Measurements from ENCODE around the gene NRSN2.
"Not testable (repeated sequence)": the region's sequence is repeated elsewhere in the genome, so short reads cannot be mapped to it uniquely, and the experiment has no call there.

The NRSN2 gene

DNA sequence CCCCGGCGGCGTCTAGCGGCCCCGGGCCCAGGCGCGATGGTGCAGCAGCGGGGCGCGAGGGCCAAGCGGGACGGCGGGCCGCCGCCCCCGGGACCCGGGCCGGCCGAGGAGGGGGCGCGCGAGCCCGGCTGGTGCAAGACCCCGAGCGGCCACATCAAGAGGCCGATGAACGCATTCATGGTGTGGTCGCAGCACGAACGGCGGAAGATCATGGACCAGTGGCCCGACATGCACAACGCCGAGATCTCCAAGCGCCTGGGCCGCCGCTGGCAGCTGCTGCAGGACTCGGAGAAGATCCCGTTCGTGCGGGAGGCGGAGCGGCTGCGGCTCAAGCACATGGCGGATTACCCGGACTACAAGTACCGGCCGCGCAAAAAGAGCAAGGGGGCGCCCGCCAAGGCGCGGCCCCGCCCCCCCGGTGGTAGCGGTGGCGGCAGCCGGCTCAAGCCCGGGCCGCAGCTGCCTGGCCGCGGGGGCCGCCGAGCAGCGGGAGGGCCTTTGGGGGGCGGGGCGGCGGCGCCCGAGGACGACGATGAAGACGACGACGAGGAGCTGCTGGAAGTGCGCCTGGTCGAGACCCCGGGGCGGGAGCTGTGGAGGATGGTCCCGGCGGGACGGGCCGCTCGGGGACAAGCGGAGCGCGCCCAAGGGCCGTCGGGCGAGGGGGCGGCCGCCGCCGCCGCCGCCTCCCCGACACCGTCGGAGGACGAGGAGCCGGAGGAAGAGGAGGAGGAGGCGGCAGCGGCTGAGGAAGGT, 20.8 kb upstream of the NRSN2 start:
- peak; percentile 85 for DNase-seq

DNA sequence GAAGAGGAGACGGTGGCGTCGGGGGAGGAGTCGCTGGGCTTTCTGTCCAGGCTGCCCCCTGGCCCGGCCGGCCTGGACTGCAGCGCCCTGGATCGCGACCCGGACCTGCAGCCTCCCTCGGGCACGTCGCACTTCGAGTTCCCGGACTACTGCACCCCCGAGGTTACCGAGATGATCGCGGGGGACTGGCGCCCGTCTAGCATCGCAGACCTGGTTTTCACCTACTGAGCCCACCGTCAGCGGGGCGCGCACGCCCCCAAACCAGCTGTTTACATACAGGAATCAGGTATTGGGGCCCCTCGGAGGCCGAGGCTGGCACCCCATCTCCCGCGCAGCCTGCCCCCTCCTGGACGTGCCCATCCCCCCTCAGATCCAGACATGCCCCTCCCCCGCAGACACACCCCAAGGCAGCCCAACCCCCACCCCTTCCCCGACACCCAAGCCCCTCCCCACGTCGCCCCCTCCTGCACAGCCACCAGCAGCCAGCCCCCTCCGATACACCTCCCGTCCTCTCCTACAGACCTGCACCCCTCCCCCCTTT, 20.2 kb upstream of the NRSN2 start:
- DNase-seq: no peak

DNA sequence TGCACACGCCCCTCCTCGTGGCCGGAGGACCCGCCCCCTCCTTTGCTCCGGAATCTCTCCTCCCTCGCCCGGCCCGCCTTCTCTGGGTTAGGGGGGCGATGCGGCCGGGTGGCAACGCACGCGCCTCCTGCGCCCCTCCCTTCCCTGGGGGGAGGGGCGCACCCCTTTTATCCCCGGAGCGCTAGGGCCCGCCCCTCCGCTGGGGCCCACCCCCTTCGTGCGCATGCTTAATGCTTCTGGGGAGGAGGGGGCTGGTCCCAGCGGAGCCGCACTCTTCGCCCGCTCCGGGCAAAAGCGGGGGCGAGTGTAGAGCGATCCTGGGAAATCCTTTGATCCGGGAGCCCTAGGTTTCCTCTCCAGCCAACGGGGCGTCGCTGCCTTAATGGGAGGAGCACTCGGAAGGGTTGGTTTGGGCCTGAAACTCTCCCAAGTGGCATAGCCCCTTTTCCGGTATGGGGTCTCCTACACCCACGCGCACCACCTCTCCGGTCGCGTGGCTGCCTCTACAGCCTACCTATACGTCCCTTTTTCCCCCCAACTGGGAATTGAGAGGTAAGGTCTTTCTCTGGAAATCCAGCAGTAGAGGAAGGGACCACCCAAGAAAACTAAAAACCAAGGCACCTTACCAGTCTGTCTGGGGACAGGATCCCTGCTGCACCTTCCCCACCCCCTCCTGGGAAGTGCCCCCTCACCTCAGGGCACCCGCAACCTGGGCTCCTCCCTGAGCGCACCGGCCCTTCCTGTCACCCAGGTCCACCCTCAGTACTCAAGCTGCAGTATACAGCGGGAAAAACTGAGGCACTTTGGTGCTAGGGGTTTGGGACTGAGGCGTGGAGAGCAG, 19.5 kb upstream of the NRSN2 start:
- DNase-seq: peak; percentile 94

DNA sequence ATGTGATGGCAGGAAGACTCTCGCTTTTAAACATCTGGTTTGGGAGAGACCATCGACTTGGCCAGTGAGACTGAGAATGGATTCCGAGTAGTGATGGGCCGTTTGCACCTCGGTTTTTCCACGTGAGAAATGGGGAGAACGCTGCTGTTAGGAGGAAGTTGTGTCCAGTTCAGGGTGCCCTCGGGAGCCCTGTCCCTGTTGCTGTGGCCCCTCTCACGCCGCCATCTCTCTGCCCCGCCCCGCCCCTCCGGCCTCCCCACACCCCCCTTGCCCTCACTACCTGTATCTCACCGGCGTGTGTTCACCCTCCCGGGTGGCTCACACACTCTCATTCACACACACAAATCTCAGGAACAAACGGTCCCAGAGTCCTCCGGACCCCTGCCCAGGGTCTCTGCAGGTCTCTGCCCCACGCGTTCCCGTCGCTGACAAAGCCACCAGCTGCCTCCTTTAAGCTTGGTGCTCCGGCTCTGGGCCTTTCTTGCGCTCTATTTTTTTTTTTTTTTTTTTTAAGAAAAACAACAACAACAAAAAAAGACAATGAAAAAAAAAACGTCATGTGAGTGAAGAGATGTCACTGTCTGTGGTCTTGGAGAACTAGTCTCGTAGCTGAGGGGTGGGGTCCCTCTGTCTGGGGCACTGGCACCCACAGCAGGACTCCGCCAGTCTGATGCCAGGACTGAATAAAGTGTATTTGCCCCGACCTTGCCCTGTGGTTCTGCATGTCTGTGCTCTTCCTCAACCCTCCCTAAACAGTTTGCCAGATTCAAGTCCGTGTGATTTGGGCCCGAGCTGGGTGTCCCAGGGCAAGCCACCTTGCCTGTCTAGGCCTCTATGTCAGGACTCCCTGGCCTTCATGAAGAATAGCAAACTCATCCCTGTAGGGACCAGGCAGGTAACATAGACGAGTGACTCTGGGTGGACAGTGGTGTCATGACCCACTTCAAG, 18.6 kb upstream of the NRSN2 start:
- peak; percentile 44 for DNase-seq

DNA sequence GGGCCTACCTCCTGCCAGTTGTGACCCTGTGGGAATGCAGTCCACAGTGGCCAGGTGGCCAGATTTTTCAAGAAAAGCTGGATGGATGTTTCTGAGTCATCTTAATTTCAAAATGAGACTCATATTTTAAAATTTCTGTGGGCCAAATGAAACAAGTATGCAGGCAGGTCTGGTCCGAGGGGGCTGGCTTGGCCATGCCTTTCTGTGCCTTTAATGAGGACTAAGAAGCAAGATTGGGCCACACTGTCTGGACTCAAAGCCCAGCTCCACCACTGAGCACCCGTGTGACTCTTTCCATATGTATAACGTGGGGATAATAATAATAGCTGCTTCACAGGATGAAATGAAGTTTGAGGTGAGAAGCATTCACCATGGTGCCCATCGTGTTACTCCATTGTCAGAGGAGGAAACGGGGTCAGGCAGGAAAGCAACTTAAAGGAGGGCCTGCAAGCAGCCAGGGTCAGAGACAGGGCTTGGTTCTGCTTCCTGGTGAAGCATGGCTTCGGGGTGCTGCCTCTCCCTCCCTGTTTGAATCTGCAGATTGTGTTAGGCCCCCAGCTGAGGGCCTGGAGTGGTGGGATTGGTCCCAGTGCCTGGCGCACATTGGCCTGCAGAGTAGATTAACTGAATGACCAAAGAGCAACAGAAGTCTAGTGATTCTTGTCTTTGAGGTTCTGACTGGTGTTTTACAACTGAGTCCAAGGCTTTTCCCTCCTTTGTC, 17.8 kb upstream of the NRSN2 start:
- no peak for DNase-seq

DNA sequence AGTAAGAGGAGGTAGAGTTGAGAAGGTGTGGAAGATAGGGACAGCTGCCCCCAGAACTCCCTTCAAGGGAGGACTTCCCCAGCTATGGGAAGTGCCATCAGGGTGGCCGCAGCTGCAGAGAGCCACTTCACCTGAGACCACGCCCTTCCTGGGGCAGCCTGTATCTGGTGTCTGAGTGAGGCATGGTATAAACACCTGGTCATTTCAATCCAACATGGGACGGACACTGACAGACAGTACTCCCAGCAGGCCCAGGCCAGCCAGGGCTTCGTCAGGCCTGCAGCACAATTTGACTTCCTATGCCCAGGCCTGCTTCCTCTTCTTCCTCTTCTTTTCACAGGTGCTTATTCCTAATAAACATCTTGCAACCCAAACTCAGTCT, 17.1 kb upstream of the NRSN2 start:
- no peak for DNase-seq

DNA sequence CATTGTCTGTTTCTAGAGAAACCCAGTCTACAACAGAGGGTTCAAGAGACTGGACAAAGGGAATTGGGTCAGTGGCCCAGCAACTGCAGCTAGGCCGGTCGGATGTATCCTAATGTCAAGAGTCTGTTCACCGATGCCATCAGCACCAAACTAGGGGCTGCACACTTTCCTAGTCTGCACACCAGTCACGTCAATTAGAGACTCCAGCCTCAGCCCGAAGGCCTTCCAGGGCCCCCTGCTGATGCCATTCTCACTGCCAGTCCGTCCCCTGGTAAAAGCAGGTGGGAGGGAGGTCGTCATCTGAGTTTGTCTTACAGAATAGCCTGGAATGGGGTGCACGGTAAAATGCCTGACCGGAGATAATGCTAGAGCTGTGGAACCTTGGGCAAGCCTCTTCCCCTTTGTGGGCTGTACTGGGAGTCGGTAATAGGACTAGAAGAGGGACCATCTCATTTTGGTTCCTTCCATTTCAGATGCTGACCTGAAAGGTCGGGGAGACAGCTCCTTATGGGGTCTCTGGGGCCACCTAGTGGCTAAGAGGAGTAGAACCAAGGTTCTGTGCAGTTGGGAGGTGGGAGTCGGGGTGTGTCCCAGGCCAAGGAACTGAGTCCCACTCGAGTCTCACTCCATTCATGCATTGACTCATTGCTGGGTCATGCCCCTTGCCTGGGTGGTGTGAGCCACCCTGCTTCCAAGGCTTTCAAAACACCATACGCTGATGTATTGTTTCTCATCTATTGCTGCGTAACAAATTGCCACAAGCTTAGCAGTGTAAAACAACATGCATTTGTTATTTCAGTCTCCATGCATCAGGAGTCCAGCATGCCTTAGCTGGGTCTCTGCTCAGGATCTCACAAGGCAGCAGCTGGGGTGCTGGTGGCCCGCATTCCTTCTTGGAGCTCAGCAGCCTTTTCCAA, 16.4 kb upstream of the NRSN2 start:
- peak; percentile 66 for DNase-seq

DNA sequence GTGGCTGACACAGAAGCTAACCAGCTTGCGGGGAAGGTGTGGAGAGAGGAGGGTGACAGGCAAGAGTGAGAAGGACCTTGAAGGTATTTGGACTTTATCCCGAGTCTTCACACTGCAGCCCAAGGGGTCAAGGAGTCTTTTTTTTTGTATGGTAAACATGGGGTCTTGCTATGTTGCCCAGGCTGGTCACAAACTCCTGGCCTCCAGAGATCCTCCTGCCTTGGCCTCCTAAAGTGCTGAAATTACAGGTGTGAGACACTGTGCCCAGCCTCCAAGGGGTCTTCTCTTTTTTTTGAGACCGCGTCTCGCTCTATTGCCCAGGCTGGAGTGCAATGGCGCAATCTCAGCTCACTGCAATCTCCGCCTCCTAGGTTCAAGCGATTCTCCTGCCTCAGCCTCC, 12.3 kb upstream of the NRSN2 start:
- DNase-seq: no peak

DNA sequence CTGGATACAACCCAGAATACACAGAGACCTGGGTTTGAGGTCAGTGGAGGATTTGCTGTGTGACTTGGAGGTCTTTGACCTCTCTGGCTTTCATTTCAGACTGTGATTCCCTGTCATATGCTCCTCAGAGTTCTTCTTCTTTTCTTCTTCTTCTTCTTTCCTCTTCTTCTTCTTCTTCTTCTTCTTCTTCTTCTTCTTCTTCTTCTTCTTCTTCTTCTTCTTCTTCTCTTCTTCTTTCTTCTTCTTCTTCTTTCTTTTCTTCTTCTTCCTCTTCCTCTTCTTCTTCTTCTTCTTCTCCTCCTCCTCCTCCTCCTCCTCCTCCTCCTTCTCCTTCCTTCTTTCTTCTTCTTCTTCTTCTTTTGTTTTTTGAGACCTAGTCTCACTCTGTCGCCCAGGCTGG, 10.9 kb upstream of the NRSN2 start:
- not testable (repeated sequence) for DNase-seq

DNA sequence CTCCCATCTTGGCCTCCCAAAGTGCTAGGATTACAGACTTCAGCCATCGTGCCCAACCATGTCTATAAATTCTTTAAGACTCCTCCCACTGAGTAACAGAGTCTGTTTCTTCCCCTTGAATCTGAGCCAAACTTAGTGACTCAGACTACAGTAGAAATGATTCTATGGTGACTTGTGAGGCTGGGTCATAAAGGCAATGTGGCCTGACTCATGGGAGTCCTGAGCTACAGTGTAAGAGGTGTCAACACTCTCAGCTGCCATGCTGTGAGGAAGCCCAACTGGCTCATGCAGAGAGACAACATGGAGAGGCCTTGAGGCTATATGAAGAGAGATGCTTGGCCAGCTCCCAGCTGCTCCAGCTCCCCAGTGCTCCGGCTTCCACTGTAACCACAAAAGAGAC, 5.2 kb upstream of the NRSN2 start:
- no peak for DNase-seq

DNA sequence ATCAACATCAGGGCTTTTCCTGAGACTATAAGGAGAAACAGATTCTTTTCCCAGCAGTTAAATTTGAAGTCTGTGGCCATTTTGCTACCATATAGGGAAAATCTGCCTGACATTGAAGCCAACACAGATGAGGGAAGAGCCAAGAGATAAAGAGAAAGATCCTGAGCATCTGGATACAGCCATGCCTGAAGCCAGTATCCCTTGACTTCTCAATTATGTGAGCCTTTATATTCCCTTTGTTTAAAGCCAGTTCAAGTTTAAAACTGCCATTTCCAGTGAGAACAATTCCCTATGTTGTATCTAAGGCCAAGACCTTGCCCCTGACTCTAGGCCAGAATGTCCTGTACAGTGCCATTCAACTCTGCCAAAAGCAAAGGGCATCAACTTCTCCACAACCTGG, 3.8 kb upstream of the NRSN2 start:
- no peak for DNase-seq

DNA sequence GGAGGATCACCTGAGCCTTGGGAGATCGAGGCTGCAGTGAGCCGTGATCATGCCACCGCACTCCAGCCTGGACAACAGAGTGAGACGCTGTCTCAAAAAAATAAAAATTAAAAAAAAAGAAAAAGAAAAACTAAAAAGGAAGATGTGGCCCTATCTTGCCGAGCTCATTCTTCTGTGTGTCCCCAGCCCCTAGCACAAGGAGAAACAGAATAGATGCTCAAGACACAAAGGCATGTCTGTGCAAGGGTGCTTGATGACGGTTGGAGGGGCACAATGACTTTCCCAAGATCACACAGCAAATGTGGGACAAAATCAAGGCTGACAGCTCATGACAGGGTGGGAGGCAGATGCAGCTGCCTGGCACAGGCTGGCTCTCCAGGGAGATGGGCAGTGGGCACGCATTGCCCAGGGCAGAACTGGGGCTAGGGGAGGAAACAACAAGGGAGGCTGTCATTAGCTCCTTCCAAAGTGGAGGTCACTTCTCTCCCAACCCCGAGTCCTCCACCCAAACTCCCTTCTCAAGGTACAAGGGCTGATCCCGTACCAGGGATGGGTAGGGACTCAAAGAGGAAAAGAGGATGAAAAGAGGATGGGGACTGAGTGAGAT, 775 bp upstream of the NRSN2 start:
- no peak for DNase-seq

DNA sequence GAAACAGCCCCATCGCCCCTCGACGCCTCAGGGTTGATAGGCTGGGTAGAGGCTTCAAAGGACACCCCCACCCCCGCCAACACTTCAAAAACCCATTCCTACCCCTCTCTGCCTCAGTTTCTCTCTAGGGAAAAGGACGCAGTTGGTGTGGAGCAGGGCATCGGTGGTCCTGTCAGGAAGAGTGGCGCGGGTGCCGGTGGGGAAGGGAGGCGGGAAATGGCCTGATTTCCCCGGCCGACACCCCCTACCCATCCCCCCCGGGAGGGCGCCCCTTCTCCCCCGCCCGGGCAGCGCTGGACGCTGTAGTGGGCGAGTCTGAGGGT, 367 bp downstream of the NRSN2 start:
- no peak for DNase-seq

DNA sequence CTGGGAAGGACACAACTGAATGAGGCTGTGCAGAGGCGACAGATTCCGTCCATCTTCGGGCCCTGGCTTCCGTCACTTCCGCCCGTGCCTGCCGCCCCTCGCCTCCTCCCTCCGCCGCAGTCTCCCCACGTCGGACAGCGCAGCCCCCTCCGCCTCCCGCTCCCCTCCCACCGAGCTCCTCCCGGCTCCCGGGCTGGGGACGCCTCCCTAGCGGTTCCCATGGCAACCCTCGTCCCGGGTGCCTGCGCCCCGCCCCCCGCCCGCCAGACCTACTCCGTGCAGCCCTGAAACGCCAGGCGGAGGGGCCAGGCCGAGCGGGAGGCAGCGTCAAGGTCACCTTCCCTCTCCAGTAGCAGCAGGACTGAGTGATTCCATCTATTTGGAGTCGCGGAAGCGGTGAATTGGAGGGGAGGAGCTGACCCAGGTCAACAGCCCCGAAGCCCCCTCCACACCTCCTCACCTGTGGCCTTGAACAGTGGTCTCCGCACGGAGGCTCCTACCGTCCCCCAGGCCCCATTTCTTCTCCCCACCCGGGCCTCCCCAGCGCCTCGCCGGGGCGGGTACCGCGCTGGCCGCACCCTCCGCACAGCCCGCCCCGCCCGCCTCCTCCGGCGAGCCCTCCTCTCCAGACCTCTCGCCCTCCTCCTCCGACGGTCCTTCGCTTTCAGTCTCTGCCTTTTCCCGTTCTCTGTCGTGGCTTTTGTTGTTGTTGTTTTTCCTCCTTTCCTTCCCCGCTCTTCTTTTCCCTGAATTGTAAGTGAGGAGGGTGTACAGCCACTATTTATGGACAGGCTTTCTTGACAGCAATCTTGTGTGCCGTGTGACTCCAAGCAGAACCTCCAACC, 951 bp downstream of the NRSN2 start:
- peak; percentile 97 for DNase-seq

DNA sequence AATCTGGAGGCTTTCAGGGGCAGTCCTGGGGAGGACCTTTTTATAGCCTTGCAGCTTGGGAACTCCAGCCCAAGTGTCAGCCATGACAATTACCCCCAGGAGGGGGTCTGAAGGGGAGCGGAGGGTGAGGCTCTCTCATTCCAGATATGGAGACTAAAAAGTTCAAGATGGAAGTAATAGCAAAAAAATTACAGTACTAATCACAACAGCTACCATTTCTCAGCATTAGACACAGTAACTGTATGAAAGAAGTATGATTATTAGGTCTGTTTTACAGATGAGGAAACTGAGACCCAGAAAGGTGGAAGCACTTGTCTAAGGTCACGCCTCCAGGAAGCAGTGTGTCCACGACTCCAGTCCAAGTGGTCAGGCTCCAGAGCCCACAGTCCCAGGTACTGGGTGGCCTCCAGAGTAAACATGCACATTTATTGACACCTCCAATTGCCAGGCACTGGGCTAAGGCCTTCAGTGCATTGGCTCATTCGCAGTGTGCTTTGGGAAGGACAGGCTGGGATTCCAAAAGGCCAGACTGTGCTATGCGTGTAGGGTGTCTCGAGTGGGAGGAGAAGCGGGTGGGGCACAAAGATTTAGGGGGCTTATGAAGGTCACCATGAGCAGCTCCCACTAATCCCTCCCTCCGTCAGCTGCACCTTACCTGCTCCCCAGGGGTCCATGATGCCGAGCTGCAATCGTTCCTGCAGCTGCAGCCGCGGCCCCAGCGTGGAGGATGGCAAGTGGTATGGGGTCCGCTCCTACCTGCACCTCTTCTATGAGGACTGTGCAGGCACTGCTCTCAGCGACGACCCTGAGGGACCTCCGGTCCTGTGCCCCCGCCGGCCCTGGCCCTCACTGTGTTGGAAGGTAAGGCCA, 2.3 kb downstream of the NRSN2 start:
- DNase-seq: no peak

DNA sequence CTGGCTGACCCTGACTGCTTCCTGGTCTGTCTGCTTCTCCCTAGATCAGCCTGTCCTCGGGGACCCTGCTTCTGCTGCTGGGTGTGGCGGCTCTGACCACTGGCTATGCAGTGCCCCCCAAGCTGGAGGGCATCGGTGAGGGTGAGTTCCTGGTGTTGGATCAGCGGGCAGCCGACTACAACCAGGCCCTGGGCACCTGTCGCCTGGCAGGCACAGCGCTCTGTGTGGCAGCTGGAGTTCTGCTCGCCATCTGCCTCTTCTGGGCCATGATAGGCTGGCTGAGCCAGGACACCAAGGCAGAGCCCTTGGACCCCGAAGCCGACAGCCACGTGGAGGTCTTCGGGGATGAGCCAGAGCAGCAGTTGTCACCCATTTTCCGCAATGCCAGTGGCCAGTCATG, 6.3 kb downstream of the NRSN2 start:
- no peak for DNase-seq

DNA sequence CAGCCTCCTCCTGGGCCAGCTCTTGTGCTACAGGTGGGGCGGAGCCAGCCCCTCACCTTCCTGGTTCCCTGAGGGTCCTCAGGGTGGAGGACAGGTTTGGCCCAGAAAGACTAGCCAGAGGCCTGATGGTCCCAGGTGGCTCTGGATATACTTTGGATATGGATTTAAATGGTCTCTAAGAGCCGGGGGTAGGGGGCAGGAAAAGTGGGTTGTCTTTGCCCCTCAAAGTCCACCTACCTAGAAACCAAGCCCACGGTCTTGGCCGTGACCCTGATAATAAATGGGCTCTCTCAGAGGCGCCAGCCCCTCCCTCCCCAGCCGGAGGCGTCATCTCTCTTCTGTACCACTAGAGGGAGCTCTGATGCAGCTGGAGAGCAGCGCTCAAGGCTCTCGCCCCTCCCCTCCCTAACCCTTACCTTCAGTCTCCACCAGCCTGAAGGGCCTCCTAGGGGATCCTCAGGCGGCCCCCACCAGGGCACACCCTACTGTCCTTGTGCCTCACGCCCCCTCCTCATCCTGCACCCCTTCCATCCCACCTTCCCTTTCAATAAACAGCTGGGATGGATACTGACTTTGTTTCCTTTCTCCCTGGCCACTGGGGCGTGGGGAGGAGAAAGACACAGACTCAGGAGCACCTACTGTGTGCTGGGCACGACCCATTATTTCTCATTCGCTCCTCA, 7.5 kb downstream of the NRSN2 start:
- DNase-seq: peak; percentile 85

DNA sequence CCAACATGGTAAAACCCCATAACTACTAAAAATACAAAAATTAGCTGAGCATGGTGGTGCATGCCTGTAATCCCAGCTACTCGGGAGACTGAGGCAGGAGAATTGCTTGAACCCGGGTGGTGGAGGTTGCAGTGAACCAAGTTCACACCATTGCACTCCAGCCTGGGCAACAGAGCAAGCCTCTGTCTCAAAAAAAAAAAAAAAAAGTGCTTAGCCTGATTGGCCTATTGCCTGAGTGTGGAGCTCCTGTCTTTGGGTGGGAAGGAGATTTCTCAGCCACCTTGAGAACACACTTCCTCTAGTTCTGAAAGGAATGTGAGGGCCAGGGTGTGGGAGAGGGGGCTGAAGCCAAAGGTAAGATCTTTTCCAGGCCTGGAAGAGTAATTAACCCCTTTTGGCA, 9.2 kb downstream of the NRSN2 start:
- not testable (repeated sequence) for DNase-seq
